GM18519 (cell line): Measurements from ENCODE around the gene TMEM25.
"Not testable (repeated sequence)": the region's sequence is repeated elsewhere in the genome, so short reads cannot be mapped to it uniquely, and the experiment has no call there.

Experiments used
- ATAC-seq: cut with Tn5 transposase; IDR thresholded peaks from one replicate; pipeline ENCODE4 v1.9.1; 2021; ENCODE audit warnings: mild to moderate bottlenecking, moderate library complexity; ENCODE audit not compliant: unreplicated experiment, low FRiP score

The TMEM25 gene

GRCh38 chr11:118531597-118532084, 649 bp downstream of the TMEM25 start:
- no peak for ATAC-seq

GRCh38 chr11:118532091-118532490, 1.1 kb downstream of the TMEM25 start:
- no peak for ATAC-seq

DNA sequence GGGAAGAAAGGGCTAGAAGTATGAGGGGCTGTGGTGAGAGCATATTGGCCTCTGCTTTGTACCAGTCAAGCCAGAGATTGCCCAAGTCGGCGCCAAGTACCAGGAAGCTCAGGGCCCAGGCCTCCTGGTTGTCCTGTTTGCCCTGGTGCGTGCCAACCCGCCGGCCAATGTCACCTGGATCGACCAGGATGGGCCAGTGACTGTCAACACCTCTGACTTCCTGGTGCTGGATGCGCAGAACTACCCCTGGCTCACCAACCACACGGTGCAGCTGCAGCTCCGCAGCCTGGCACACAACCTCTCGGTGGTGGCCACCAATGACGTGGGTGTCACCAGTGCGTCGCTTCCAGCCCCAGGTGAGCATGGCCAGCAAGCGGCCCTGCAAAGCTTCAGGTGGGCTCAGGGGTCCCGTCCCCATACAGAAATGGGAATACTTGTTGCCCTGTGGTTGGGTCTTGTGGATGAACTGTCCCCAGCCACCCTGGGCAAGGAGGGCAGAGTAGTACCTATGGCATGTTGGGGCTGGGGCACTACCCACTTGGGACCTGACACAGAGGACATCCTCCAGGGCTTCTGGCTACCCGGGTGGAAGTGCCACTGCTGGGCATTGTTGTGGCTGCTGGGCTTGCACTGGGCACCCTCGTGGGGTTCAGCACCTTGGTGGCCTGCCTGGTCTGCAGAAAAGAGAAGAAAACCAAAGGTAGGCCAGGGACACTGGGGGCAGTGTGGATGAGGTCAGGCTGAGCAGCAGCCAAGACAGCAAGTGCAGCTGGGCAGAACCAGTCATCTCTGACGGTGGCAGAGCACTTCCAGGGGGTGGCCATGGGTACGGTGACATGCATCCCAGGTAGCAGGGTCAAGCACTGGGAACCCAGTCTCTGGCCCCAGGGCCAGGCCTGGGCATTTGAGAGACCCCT, 2.1 kb downstream of the TMEM25 start:
- ATAC-seq: no peak

GRCh38 chr11:118533769-118534729, 3.1 kb downstream of the TMEM25 start:
- no peak for ATAC-seq

GRCh38 chr11:118535261-118535660, 4.3 kb downstream of the TMEM25 start:
- ATAC-seq: no peak

DNA sequence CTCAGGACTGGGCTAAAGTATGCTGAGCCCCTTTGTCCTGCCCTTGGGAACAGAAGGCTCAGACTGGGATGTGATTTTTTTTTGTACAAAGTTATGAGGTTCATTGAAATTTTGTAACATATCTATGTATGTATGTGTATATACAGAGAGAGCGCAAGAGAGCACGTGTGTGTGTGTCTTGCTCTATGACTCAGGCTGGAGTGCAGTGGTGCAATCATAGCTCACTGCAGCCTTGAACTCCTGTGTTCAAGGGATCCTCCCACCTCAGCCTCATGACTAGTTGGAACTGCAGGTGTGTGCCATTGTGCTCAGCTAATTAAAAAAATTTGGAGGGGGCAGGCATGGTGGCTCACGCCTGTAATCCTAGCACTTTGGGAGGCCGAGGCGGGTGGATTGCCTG, 5.7 kb downstream of the TMEM25 start:
- ATAC-seq: no peak

- ATAC-seq: no peak
These were observed 6.5 kb downstream of the TMEM25 start for GRCh38 chr11:118537409-118537980.

DNA sequence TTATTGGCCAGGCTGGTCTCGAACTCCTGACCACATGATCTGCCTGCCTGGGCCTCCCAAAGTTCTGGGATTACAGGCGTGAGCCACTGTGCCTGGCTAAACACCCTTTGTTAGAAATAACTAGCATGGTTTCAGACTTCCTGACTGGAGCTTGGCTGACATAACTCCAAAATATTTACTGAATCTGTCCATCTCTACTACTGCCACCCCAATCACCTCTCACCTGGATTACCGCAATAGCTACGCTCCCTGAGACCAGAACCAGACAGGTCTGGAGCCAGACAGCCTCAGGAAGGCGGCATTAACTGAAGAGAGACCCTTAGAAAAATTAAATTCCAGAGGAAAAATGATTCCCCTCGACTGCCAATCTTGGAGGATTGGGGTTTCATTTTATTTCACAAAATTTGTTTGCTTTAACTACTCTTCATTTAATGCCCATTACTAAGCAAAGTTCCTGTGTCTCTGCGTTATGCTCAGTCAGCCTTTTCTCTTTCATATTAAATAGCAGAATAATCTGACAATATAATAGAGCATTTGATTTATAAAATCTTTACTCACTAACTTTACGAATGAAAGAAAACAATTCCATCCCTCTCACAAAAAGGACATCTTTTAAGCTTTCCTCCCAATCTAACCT, 13.1 kb downstream of the TMEM25 start:
- ATAC-seq: no peak

GRCh38 chr11:118544647-118545010, 13.6 kb downstream of the TMEM25 start:
- no peak for ATAC-seq

DNA sequence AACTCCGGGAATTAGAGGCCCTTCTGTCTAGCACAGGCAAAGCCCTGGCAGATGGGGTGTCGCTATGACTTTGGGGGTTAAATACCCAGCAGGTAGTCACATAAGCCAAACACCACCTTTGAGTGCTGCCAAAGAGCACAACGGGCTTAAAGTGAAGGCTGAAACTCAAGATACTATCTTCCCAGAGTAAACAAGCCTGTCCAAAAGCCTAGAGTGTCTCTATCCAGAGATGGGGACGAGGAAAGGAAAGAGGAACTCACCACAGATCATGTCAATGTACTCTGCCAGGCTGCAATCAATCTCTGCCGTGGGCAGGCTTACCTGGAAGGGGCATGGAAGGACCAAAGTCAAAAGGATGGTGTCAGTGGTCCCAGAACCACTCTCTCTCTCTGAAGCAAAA, 14.5 kb downstream of the TMEM25 start:
- no peak for ATAC-seq

GRCh38 chr11:118547132-118547531, 16.1 kb downstream of the TMEM25 start:
- no peak for ATAC-seq

DNA sequence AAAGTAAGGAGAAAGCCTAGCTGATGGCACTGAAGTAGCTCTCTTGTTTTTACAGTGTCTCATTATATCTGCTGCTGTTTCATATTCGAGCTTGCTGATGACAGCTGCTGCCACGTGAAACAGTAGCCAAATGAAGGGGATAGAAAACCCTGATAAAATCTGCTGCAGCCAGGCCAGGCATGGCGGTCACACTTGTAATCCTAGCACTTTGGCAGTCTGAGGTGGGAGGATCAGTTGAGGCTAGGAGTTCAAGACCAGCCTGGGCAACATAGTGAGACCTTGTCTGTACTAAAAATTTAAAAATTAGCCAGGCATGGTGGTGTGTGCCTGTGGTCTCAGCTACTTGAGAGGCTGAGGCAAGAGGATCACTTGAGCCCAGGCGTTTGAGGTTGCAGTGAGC, 21.3 kb downstream of the TMEM25 start:
- ATAC-seq: no peak

DNA sequence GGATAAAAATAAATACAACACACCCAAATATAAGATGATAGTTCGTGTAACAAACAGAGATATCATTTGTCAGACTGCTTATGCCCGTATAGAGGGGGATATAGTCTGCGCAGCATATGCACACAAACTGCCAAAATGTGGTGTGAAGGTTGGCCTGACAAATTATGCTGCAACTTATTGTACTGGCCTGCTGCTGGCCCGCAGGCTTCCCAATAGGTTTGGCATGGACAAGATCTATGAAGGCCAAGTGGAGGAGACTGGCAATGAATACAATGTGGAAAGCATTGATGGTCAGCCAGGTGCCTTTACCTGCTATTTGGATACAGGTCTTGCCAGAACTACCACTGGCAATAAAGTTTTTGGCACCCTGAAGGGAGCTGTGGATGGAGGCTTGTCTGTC, 29.8 kb downstream of the TMEM25 start:
- ATAC-seq: no peak

- ATAC-seq: no peak
These were observed 34.1 kb downstream of the TMEM25 start for GRCh38 chr11:118565051-118565450.

DNA sequence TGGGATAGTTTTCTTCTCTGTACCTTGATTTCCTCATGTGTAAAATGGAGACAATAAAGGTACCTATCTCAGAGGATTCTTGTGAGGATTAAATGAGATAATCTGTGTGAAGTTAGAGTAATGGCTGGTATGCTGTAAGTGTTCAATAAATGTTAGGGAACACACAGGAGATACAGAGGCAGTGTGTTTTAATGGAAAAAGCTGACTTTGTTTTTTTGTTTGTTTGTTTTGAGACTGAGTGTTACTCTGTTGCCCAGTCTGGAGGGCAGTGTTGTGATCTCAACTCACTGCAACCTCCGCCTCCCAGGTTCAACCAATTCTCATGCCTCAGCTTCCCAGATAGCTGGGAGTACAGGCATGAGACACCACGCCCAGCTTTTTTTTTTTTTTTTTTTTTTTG, 38.7 kb downstream of the TMEM25 start:
- ATAC-seq: no peak

DNA sequence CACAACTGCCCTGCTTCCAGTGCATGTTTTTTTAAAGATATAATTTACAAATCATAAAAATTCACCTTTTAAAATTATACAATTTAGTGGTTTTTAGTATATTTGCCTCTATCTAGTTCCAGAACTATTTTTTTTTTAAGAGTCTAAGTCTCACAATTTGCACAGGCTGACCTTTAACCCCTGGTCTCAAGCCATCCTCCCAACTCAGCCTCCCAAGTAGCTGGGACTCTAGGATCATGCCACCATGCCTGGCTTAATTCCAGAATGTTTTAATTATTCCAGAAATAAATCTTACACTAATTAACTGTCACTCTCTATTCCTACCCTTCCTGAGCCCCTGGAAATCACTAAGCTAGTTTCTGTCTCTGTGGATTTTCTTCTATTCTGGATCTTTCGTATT, 39.8 kb downstream of the TMEM25 start:
- no peak for ATAC-seq

- ATAC-seq: not testable (repeated sequence)
These were observed 40.7 kb downstream of the TMEM25 start for GRCh38 chr11:118571701-118572060.

DNA sequence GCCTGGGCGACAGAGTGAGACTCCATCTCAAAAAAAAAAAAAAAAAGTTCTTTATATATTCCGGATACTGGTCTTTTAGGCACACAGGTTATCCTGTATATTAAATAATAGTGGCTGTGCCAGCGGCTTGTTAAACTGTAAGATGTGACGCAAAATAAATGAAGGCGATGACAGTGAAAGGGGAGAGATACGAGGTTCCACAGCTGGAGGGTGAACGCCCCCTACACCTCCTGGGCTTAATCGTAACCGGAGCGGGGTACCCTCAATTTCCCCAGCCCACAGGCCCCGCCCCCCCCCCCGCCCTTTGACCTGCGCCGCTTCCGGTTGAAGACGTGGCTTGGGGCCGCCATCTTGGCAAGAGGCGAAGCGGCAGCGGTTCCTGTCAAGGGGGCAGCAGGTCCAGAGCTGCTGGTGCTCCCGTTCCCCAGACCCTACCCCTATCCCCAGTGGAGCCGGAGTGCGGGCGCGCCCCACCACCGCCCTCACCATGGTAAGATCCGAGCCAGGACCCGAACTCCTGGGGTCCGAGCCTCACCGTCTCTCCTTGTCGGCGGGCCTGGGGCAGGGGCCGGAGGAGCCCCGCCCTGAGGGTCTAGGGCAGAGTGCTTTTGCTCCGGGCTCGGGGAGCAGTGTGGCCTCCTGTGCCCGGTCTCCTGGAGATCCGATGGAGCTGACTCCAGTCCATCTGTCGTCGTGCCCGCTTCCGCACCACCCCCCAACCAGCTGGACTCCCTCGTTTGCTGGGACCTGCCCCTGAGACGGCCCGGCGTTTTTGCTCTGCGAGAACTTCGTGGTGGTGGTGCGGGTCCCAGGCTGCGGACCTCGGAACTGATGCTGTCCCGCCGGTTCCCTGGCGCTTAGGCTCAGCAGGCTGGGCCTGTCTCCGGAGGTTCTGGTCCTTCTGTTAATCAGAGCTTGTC, 41.3 kb downstream of the TMEM25 start, which contains the start of gene ARCN1:
Gene ARCN1, plus strand, starts transcription at position 349 of the 920 bp plus-strand sequence. Its CDS starts 139 bp downstream, at position 488.
- no peak for ATAC-seq

DNA sequence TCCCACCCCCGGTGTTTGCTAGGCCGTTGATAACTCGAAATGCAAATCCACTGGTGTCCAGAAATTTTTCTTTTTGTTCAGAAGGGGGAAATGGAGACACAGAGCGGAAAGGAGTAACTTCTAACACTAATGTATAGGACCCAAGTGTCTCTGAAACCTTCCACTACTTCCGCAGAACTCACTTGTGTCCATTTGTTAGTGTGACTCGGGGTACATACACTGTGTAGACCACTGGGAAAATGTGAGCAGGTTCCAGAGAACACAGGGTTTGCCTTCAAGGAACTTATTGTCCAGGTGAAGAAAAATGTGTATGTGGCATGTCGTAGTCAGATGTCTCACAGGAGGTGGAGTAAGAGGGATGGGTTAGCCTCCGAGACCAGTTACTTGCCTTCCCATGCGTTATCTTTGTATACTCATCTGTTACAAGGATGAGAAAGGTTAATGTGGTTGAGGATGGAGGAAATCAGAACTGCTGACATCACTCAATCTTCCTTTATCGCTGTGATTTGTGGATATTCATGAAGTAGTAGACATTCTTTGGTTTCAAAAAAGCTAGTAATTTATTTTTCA, 42.1 kb downstream of the TMEM25 start:
- no peak for ATAC-seq
